ENCODE data around the gene PTPRS.

Gene PTPRS

GRCh38 chr19:5305163-5305562 is 35.4 kb downstream of the PTPRS start:
- no peak for FAIRE-seq

GRCh38 chr19:5304486-5304885 is 36.1 kb downstream of the PTPRS start:
- no peak for FAIRE-seq

- no peak for FAIRE-seq
Measured at GRCh38 chr19:5303208-5303607, 37.4 kb downstream of the PTPRS start.

GRCh38 chr19:5302396-5302795 is 38.2 kb downstream of the PTPRS start:
- FAIRE-seq, result no peak

- FAIRE-seq, result no peak
Measured at GRCh38 chr19:5299137-5299536, 41.5 kb downstream of the PTPRS start.

GRCh38 chr19:5298471-5298901 is 42.1 kb downstream of the PTPRS start:
- no peak for FAIRE-seq

- FAIRE-seq, result no peak
Measured at GRCh38 chr19:5297272-5297669, 43.3 kb downstream of the PTPRS start.

- no peak for FAIRE-seq
Measured at GRCh38 chr19:5296457-5297271, 43.9 kb downstream of the PTPRS start.

- no peak for FAIRE-seq
Measured at GRCh38 chr19:5296021-5296420, 44.6 kb downstream of the PTPRS start.

GRCh38 chr19:5294403-5295160 is 46.0 kb downstream of the PTPRS start:
- no peak for FAIRE-seq

- no peak for FAIRE-seq
Measured at GRCh38 chr19:5293612-5294378, 46.8 kb downstream of the PTPRS start.

GRCh38 chr19:5292822-5293611 is 47.6 kb downstream of the PTPRS start:
- no peak for FAIRE-seq

- FAIRE-seq, result no peak
Measured at GRCh38 chr19:5292453-5292821, 48.2 kb downstream of the PTPRS start.

- FAIRE-seq, result no peak
Measured at GRCh38 chr19:5291588-5292193, 48.9 kb downstream of the PTPRS start.
